Hepatocyte (in vitro differentiated cells): ENCODE data around the gene MINDY4B.

Experiments
- CTCF ChIP-seq: fragments of 200-600 bp; sonication (generic); IDR thresholded peaks from 2 replicates; pipeline ENCODE4 v1.5.1; 2016; ENCODE audit warnings: antibody characterized with exemption, mild to moderate bottlenecking; ENCODE audit not compliant: poor library complexity
- EZH2phosphoT487 ChIP-seq: fragments of 200-600 bp; sonication (generic); IDR thresholded peaks from one replicate; pipeline ENCODE4 v1.6.1; 2018; ENCODE audit warnings: antibody characterized with exemption, mild to moderate bottlenecking, low read depth, moderate library complexity; ENCODE audit not compliant: unreplicated experiment, severe bottlenecking

DNA sequence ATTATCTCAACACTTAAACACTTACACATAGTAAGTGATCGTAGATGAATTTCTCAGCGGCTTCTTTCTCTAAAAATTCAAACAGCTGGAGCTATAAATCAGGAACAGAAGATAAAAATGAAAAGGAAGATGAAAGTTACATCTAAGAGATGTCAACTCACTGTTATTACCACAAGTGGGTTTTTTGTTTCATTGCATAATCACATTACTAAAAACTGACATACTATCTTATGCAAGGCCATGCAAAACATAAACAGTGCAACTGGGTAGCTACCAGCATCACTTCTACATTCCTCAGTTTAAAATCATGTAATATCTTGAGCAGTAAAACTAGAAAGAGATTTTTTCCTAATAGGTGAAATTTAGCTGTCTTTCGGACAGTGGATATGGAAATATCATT lies 14.9 kb downstream of the MINDY4B start:
- TF ChIP-seq EZH2phosphoT487 (no peak), CTCF (no peak)
